HG02678 (cell line): Measurements from ENCODE around the gene KCNH4.

Experiments
- ATAC-seq: cut with Tn5 transposase; IDR thresholded peaks from one replicate; pipeline ENCODE4 v1.9.1; 2021; ENCODE audit warnings: mild to moderate bottlenecking, moderate library complexity; ENCODE audit not compliant: unreplicated experiment

Gene KCNH4

DNA sequence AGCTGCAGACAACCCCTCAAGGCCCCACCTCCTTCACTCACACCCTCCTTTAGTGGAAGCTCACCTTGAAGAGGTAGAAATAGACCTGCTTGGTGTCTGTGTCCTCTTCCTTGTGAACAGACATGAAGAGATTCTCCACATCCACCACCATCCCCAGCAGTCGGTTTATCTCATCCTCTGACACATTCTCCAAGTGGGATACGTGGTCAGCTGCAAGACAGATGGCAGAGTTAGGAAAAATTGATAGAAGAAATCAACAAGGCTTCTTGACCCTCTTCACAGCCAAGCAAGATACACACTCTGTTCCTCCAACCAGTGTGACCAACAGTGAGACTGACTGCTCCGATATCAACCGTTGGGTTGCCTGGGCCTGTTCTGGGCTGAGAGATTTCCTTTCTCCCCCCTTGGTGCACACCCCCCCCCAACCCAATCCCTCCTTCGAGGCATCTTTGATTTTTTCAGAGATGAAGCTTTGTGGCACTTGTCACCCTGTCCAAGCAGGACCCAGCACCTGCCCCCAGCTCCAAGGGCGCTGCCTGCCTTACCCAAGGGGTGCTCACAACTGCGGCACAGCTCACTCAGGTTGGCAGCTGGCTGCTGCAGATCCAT lies 60.7 kb downstream of the KCNH4 start:
- ATAC-seq: no peak

DNA sequence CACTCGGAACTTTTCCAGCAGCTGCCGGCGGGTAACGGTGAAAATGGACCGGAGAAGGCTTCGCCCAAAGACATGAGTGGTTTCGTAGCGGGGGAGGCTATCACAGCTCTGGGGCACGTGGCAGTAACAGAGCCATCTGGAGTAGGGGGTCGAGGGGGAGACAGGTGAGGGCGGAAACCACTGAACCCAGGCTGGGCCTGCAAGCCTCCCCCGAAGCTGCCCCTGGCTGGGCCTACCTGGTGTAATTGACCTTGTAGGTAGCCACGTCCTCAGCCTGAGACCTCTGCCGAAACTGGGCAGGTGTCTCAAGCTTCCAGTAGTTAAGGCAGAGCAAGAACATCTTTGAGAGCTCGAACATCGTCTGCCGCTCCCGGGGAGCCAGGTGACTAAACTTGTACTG lies 61.6 kb downstream of the KCNH4 start:
- ATAC-seq: no peak

DNA sequence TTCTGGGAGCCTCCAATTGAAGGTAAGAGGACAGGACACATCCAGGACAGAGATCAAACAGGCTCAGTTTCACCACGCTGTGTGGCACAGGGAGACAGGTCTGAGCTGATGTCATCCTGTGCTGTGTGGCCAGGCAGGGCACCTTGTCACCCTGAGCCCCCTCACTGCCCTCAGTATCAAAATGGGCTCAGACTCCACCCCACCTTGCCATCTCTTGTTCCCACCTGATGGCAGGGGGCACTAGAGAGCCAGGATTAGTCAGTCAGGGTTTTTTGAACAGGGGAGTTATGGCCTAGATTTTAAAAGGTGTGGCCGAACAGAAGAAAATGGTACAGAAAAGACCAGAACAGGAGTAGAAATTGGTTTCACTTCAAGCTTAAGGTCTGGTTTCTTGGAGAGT lies 62.4 kb downstream of the KCNH4 start:
- no peak for ATAC-seq

DNA sequence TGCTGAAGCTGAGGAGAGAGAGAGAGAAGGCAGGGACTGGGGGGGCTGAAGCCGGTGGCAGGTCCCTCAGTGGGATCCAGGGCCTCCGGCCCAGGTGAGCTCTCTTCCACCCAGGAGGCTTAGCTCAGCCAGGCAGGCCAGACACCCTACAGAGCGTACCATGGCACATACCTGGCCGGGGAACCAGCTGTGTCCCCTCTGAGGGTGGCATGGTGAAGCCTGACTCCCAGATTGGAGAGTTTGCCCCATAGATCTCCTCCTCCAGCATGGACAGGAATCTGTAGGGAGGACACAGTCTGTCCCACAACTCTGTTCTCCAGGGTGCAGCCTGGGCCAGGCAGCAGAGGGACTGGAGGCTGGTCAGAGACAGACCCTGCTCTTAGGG lies 62.8 kb downstream of the KCNH4 start:
- no peak for ATAC-seq

DNA sequence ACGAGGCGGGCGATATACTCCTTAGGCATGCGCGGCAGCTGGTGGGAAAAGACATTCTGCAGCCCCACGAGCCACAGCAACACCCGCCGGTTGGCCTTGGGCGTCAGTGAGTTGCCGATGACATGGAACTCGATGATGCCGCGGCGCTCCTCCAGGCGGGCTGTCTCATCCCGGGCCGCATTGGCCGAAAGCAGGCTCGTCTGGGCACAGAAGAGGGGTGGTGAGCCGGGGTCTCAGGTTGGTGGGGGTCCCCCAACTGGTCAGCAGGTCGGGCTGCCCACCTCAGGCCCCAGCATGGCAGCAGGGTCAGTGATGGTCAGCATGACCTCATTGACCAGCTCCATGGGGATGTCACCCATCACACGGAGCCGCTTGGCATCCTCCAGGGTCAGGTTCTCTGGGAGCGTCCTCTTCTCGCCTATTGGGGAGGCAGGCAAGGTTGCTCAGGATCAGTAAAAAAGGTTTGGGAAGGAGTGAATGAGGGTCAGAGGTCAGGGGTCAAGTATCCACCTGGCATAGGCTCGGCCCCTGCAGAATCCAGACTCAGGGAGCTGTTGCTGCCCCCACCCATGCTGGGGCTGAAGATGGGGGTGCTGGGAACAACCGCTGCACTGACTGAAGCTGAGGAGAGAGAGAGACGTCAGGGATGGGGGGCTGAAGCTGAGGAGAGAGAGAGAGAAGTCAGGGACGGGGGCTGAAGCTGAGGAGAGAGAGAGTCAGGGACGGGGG lies 63.4 kb downstream of the KCNH4 start:
- ATAC-seq: no peak

DNA sequence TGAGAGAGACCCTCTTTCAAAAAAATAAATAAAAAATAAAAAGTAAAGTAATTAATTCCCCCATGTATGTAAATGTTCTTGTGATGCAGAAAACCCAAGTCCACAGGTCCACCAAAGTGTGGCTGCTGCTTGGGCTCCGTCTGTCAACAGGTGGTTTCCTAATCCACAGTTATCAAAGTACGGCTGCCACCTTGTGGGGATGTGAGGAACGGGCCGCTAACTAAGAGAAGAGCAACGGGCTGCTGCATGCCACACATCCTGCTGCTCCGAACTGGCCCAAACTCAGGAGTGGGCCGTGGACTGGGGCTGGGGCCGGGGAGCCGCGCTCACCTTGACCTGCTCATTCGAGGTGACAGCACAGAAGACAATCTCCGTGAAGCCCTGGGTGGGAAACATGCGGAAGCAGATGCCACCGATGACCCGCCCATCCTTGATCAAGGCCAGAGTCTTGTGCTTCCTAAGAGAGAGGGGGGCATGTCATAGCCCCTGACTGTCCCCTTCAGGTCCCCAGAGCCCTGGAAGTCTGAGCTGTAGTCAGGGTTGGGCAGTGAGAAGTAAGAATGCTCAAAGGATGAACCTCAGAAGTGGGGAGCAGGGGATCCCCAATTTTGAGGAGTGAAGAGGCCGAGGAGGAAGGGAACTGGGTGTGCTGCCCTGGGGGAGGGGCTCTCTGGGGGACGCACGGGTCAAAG lies 64.1 kb downstream of the KCNH4 start:
- no peak for ATAC-seq

DNA sequence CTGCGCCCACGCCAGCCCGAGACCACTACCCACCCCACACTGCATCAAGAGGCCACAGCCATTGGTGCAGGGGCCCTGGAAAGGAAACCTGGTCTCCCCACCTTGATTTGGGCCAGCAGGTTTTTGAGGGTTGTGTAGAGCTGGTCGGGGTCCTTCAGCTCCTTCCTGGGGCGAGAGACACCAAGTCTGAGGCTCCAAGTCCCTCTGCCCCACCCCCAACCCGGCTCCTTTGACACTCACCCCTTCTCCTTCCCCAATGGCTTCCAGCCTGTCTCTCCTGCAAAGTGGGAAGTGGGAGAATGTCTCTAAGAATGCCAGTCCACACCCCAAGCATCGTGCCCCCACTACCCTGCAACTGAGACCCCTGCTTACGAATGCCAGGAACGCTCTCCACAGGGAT lies 66.8 kb downstream of the KCNH4 start:
- no peak for ATAC-seq

DNA sequence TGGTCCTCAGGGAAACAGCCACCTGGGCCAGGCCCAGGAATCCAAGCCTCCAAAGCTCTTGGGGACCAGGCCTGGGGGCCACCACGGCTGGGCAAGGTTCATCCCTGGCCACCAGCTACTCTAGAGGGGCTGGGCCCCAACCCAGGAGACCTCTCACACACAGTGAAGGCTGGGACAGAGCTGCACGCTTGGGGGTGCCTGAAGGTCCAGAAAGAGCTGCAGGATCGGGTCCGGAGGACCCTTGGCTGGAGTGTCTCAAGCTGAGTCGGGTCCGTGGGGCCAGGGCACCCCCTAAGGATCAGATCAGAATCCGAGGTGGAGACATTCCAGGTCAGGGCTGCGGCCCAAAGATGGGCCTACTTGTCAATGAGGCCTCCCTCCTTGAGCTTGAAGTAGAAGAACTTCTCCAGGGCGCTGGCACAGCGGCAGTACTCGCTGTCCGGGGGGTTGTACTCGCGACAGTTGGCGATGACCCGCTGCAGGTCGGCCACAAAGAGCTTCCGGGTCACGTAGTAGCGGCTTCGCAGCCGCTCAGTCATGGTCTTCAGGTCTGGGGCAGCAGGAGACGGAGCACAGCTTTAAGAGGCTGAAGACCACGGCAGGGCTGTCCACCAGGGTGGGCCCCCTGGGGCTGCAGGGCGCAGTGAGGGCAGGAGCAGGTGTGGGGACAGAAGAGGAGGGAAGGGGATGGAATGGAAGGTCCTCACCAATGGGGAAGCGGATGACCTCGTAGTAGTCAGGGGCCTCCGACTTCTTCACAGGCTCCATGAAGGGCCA lies 67.5 kb downstream of the KCNH4 start:
- no peak for ATAC-seq

DNA sequence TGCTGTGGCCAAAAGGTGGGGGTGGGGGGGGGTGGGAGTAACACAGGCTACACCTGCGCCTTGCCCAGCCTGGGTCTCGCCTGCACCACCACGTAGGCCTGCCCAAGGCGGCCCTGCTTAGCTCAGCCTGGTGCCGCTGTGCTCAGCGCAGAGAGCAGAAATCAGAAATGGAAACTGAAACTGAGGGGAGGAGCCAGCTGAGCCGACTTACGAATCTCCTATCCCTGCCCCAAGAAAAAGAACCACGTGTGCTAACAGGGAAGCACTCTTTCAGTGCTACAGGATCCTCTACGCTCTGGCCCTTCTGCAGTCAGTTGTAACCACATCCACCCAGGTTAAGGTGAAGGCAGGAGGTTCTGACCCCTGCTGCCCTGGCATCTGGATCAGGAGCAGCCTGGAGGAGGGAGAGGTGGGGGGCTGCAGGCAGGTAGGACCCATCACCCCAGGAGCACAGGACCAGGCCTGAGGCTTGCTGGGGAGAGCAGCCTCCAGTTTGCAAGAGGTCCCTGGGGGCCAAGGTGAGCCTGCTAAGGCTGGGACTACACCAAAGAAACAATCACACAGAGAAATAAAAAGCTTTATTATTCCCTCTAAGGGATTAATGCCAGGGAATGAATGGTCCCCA lies 68.3 kb downstream of the KCNH4 start, which contains the start of gene DHX58:
TSS of gene DHX58 (minus strand) at position 163 of the 625 bp plus-strand sequence. CDS start 822 bp downstream, outside the sequence.
- ATAC-seq: peak; percentile 75

DNA sequence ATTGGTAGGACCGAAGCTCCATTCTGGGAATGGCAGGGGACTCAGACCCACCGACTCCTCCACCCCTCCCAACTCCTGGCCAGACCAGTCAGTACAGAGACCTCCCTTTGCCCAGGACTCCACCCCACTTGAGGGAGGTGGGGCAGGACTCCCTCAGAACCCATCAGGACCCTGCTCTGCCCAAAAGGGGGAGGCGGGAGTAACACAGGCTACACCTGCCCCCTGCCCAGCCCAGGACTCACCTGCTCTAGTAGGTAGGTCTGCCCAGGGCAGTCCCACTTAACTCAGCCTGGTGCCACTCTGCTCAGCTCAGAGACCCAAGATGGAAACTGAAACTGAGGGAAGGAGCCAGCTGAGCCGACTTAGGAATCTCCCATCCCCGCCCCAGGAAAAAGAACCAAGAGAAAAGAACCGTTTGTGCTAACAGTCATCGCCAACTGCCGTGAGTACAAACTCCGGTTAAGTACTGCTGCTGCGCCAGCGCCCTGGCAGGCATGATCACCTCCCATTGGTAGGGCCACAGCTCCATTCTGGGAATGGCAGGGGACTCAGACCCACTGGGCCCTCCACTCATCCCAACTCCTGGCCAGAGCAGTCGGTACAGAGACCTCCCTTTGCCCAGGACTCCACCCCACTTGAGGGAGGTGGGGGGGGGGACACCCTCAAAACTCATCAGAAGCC lies 68.9 kb downstream of the KCNH4 start:
- ATAC-seq: peak; percentile 3

DNA sequence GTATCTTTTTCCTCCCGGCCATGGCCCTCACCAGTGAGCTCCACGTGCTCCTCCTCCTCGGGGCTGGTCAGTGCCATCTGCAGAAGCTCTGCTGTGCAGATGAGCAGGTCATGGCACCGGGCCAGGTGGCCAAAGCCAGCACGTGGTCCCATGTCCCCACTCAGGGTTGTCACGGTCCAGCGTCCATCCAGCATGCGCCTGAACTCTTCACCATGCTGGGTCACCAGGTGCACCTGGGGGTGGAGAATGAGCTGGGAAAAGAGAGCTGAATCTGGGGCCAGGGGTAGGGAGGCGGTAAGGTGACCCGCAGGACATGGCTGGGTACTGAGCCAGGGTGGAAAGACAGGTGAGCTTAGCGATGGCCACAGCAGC lies 69.7 kb downstream of the KCNH4 start:
- no peak for ATAC-seq

DNA sequence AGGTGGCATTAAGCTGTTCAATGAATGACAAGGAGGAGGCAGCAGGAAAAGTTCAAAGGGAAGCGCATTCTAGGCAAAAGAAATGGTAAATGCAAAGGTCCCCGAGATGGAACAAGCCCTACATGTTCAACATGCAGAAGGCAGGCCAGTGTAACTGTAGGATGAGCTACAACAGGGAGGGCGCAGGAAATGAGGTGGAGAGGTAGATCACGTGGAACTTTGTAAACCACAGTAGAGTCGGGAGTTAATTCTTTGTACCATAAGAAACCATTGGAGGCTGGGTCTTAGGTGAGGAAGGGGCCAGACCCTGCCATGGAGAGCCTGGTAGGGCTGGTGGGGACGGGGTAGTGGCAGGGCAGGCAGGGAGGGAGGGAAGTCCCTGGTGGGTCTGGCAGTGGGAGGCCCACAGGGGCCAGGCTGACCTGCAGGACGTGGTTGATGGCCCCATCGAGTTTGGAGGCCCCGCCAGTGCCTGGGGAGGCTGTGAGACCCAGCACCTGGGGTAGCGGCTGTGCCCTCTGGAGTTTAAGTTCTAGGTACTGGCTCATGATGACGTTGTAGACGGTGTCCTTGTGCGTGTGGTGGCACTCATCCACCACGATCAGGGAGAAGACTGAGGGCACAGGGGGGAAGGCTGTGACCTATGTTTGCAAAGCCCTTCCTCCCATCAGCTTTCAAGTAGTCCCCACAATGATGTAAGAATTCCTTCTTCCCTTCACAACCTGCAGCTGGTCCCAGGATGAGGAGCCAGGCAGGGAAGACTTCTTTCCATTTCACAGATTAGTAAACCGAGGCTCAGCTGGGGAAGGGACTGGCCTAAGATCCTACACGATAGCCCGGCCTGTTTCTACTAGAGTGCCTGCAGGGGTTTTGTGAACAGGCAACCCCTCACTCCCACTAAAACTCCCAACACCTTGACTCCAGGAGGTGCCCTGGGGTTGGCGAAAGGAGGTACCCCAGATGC lies 70.4 kb downstream of the KCNH4 start:
- no peak for ATAC-seq

DNA sequence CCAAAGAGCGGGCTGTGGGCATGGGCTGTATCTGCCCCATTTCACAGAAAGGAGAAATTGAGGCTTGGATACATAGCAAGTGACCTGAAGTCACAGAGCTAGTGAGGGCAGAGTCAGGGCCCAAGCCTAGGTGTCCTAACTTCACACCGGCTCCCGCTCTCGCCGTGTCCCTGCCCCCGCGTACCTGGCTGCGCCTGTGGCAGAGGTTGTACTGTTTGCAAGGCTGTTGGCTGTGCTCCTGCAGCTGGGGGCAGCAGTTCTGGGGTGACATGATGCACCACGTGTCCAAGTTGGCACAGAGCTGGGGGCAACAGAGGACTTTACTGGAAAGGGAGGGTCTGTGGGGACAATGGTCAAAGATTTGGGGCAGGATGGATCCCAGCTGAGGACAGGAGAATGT lies 71.9 kb downstream of the KCNH4 start:
- ATAC-seq: no peak

DNA sequence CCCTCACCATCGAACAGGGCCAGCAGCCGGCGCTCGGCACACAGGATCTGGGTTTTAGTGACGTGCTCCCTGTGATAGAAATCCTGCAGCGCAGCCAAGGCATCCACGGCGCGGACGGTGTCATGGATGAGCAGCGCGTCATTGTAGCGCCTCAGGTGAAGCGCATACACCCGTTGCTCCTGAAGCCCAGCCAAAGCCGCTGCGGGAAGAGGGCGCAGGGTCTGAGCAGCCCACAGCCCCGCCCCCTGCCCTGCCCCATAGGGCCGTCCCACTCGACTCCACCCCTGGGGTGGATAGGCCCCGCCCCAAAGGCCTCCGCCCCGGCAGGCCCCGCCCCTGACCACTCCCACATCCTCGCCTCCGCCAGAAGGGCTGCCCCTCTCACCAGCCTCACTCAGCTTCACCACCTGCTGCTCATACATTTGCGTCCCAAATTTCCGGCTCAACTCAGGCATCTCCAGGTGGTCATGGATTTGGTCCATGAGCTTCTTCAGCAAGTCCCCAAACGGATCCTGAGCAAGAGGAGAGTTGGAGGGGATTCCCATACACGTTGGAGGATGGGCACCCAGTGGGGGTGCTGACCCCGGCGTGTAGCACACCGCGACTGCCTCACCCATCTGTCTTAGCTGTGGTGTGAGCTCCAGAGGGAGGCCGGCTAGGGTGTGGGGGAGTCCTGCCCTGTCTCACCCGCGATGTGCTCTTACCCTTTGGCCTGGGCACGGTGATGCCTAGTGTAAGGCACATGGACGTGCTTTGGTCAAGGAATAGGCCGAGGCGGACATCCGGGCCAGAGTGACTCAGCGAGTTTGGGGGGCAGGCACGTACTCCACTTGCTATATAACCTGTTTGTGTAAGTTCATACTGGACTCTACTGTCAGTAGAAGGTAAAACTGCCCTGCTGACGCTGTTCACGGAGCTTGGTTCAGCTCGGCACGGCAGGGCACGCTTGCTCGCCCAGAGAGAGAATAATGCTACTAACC lies 73.1 kb downstream of the KCNH4 start:
- ATAC-seq: peak; percentile 42

DNA sequence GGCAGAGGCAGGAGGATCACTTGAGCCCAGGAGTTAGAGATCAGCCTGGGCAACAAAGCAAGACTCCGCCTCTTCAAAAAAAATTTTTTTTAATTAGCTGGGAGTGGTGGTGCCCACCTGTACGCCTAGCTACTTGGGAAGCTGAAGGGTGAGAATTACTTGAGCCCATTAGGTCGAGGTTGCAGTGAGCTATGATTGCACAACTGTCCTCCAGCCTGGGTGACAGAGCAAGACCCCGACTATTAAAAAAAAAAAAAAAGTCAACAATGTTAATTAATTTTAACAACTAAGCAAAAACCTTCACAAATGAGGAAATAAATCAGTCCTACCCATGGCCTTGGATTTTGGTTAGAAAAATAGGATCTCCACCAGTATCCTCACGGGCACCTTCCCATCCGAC lies 73.8 kb downstream of the KCNH4 start:
- ATAC-seq: no peak
